HEK293T (cell line): ENCODE data around the gene PAPPA.

Experiments
- CTCF ChIA-PET: fragments of 350-600 bp; formaldehyde crosslinking; extraction: SDS; loops from one replicate; lab custom pipeline; 2021; ENCODE audit warnings: antibody characterized with exemption, inconsistent platforms; lab: Yijun Ruan, JAX
- POLR2A ChIA-PET: fragments of 350-600 bp; formaldehyde crosslinking; extraction: SDS; loops from one replicate; lab custom pipeline; 2020; ENCODE audit warnings: antibody characterized with exemption, inconsistent platforms; lab: Yijun Ruan, JAX
- DNase-seq: peaks from one replicate; pipeline ENCODE4 v3.0.0; 2012; ENCODE audit warnings: mixed read lengths; ENCODE audit errors: extremely low spot score
- ARNT ChIP-seq: fragments of 450-650 bp; IDR thresholded peaks from 2 replicates; pipeline ENCODE4 v1.6.1; 2017; ENCODE audit warnings: mild to moderate bottlenecking
- BHLHE40 ChIP-seq: fragments of 450-650 bp; IDR thresholded peaks from 2 replicates; pipeline ENCODE4 v1.6.1; 2016; ENCODE audit warnings: mild to moderate bottlenecking, moderate library complexity, borderline replicate concordance
- CTBP1 ChIP-seq: fragments of 450-650 bp; IDR thresholded peaks from 2 replicates; pipeline ENCODE4 v1.6.1; 2016; ENCODE audit warnings: borderline replicate concordance
- ELF4 ChIP-seq: fragments of 450-650 bp; IDR thresholded peaks from 2 replicates; pipeline ENCODE4 v1.6.1; 2017; ENCODE audit warnings: antibody characterized with exemption
- FOXA1 ChIP-seq: fragments of 450-650 bp; IDR thresholded peaks from 2 replicates; pipeline ENCODE4 v1.6.1; 2016; ENCODE audit warnings: mild to moderate bottlenecking
- FOXK2 ChIP-seq: fragments of 450-650 bp; IDR thresholded peaks from 2 replicates; pipeline ENCODE4 v1.6.1; 2016; ENCODE audit warnings: mild to moderate bottlenecking
- FOXM1 ChIP-seq: fragments of 450-650 bp; IDR thresholded peaks from 2 replicates; pipeline ENCODE4 v1.6.1; 2017; ENCODE audit warnings: mild to moderate bottlenecking, borderline replicate concordance
- HDGF ChIP-seq: fragments of 450-650 bp; IDR thresholded peaks from 2 replicates; pipeline ENCODE4 v1.6.1; 2017; ENCODE audit warnings: antibody characterized with exemption, borderline replicate concordance
- L3MBTL2 ChIP-seq: fragments of 450-650 bp; conservative IDR thresholded peaks from 2 replicates; pipeline ENCODE4 v1.6.1; 2016; ENCODE audit warnings: mild to moderate bottlenecking
- LEF1 ChIP-seq: fragments of 450-650 bp; IDR thresholded peaks from 2 replicates; pipeline ENCODE4 v1.6.1; 2017; ENCODE audit warnings: mild to moderate bottlenecking, borderline replicate concordance
- NFRKB ChIP-seq: fragments of 450-650 bp; IDR thresholded peaks from 2 replicates; pipeline ENCODE4 v1.6.1; 2016; ENCODE audit warnings: mild to moderate bottlenecking, moderate library complexity
- PKNOX1 ChIP-seq: fragments of 450-650 bp; IDR thresholded peaks from 2 replicates; pipeline ENCODE4 v1.6.1; 2016
- SP1 ChIP-seq: fragments of 450-650 bp; IDR thresholded peaks from 2 replicates; pipeline ENCODE4 v1.6.1; 2017
- SUZ12 ChIP-seq: fragments of 450-650 bp; IDR thresholded peaks from 2 replicates; pipeline ENCODE4 v1.6.1; 2016; ENCODE audit warnings: mild to moderate bottlenecking
- TARDBP ChIP-seq: fragments of 450-650 bp; IDR thresholded peaks from 2 replicates; pipeline ENCODE4 v1.6.1; 2016
- ZNF384 ChIP-seq: fragments of 450-650 bp; IDR thresholded peaks from 2 replicates; pipeline ENCODE4 v1.6.1; 2016

The PAPPA gene

DNA sequence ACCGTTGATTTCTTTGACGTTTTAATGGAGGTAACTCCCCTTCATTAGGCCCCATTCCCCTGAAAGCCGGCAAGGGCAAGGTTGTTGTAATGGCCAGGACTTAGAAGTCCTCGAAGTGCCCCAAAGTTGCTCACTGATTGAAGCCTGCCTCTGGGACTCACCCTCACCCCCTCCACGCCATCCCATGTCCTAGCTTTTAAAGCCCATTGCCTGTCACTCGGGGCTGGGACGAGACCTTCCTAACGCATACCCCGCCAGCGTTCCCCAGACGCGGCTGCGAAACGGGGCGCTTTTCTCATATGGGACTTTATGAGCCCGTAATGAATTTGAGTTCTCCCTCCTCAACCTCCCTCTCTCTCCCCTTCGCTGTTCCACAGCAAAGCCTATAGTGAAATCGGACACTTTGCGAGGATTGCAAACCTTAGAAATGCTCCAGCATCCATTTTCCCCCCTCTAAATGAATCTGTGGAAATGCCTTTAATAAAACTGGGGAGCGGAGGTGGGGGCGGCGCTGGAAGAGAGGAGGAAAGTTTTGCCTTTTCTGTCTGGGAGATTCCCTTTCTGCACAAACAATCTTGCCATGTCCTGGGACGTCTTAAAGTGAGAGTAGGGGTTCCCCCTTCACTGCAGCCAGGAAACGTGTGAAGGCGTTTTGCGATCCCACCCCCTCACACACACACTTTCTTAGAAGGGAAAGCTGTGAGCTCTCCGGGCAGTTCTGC lies 1.5 kb downstream of the PAPPA start:
- ChIA-PET CTCF (interaction anchor here (0.7 kb wide), 2 partner anchors 71 to 561 kb away, joined by 4 read pairs; no protein-coding TSS in a partner anchor), POLR2A (no interaction called here)
- no peak for DNase-seq
- TF ChIP-seq PKNOX1 (no peak), ELF4 (no peak), NFRKB (no peak), HDGF (no peak), ARNT (no peak), FOXM1 (no peak), SP1 (no peak)

DNA sequence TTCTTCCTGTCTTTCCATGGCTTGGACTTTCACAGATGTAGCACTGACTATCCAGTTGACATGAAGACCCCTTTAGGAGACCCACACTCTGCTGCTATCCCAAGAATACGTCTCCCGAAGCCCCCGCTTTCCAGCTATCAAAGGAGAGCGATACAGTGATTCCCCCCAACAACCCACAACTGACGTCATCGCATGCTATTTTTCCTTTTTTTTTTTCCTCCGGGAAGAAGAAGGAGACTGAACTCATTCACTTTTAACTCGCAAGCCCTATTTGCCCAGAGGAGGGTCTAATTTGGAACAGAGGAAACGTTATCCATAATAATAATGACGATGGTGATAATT lies 2.1 kb downstream of the PAPPA start:
- ChIA-PET CTCF (interaction anchor here (0.7 kb wide), 2 partner anchors 70 to 562 kb away, joined by 4 read pairs; no protein-coding TSS in a partner anchor), POLR2A (no interaction called here)
- no peak for DNase-seq
- TF ChIP-seq BHLHE40 (no peak), SP1 (no peak), PKNOX1 (no peak), HDGF (no peak), LEF1 (no peak), L3MBTL2 (no peak), NFRKB (no peak), CTBP1 (no peak), ZNF384 (no peak), FOXA1 (no peak), ELF4 (no peak), ARNT (no peak)

DNA sequence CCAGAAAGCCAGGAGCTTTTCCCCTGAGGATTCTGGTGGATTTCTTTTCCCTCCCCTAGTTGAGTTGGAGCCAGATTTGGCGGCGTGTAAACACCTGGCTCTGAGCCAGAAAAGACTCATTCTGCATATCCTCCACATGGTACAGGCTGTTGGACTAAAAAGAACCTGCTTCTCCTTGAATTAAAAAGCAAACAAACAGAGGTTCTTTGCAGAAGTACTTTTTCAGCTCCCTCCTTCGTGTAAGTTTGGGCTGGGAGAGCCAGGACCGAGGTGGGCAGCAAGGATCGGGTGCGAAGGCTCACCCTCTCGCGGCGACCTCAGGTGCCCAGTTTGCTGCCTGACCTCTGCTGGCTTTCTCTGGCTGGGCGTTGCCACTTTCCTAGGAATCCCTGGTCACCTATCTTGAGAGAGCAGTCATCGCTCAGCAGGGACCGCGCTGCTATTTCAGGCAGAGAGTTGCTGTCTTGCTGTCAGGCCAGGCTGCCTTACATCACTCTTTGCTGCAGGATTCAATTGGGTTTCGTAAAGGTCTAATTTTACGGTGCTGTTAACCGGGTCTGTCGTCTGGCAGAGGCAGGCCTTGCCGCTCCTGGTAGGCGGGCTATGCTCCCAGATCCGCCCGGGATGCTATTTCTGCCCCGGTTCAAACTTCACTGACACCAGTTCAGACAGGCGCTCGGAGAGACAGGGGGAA lies 3.2 kb downstream of the PAPPA start:
- no peak for TF ChIP-seq NFRKB
- no peak for TF ChIP-seq CTBP1
- TF ChIP-seq HDGF, result no peak
- no peak for TF ChIP-seq PKNOX1
- no peak for TF ChIP-seq BHLHE40
- no peak for TF ChIP-seq TARDBP
- no peak for TF ChIP-seq LEF1
- no peak for TF ChIP-seq FOXK2
- no peak for TF ChIP-seq SP1
- TF ChIP-seq L3MBTL2, result no peak
- no peak for TF ChIP-seq ARNT
- TF ChIP-seq FOXM1, result no peak
- TF ChIP-seq ZNF384, result no peak
- ChIA-PET CTCF (no interaction called here), POLR2A (no interaction called here)
- peak; percentile 14 for DNase-seq

GRCh38 chr9:116157436-116158138 lies 4.0 kb downstream of the PAPPA start:
- no peak for DNase-seq
- CTCF ChIA-PET, result no interaction called here
- TF ChIP-seq CTBP1 (no peak), BHLHE40 (no peak), FOXK2 (no peak), LEF1 (no peak), HDGF (no peak), PKNOX1 (no peak), L3MBTL2 (no peak), ELF4 (no peak), NFRKB (no peak), SP1 (no peak), FOXM1 (no peak), TARDBP (no peak), FOXA1 (no peak), ARNT (no peak), SUZ12 (no peak), ZNF384 (no peak)

More at GRCh38 chr9:116157436-116158138, 4.0 kb downstream of the PAPPA start:
- POLR2A ChIA-PET, result no interaction called here
